GM23338 (cell line): ENCODE data around the gene KRT33B. TPM values are rescaled to one million over a fixed set of nuclear protein-coding genes. Genes with fewer than 3 reads are reported as not detected.

ENCODE experiments used
- ATAC-seq: fragments of 200-7000 bp; cut with Tn5 transposase; 3 replicates; pipeline ENCODE4 v1.9.1; 2020
- DNase-seq: peaks from one replicate; pipeline ENCODE4 v3.0.0-alpha.2; 2015; ENCODE audit warnings: low spot score
- H2AFZ ChIP-seq: fragments of 200-600 bp; sonication (generic); 2 replicates; pipeline ENCODE4 v1.8.0; 2016; ENCODE audit warnings: antibody characterized with exemption, mild to moderate bottlenecking, moderate library complexity
- H3F3A ChIP-seq: fragments of 200-600 bp; sonication (generic); replicated peaks from 2 replicates; pipeline ENCODE4 v1.8.0; 2017; ENCODE audit warnings: antibody characterized with exemption, mixed run types, low read depth
- H3K27ac ChIP-seq: fragments of 200-600 bp; sonication (generic); 2 replicates; pipeline ENCODE4 v1.6.1; 2016; ENCODE audit warnings: low read depth
- H3K27me3 ChIP-seq: fragments of 200-600 bp; sonication (generic); 2 replicates; pipeline ENCODE4 v1.8.0; 2016; ENCODE audit warnings: mild to moderate bottlenecking, mixed run types, moderate library complexity; ENCODE audit not compliant: insufficient read depth
- H3K36me3 ChIP-seq: fragments of 200-600 bp; sonication (generic); 2 replicates; pipeline ENCODE4 v1.8.0; 2016; ENCODE audit warnings: mild to moderate bottlenecking; ENCODE audit not compliant: insufficient read depth
- H3K4me1 ChIP-seq: fragments of 200-600 bp; sonication (generic); 2 replicates; pipeline ENCODE4 v1.8.0; 2016; ENCODE audit warnings: mild to moderate bottlenecking, moderate library complexity; ENCODE audit not compliant: insufficient read depth
- H3K4me2 ChIP-seq: fragments of 200-600 bp; sonication (generic); 2 replicates; pipeline ENCODE4 v1.7.1; 2017; ENCODE audit warnings: mixed run types
- H3K4me3 ChIP-seq: fragments of 200-600 bp; sonication (generic); 2 replicates; pipeline ENCODE4 v1.6.1; 2016; ENCODE audit warnings: mixed run types
- H3K79me2 ChIP-seq: fragments of 200-600 bp; sonication (generic); replicated peaks from 2 replicates; pipeline ENCODE4 v1.8.0; 2017; ENCODE audit warnings: mild to moderate bottlenecking; ENCODE audit not compliant: insufficient read depth
- H3K9me2 ChIP-seq: fragments of 200-600 bp; sonication (generic); 2 replicates; pipeline ENCODE4 v1.8.0; 2017; ENCODE audit not compliant: insufficient read depth
- H4K20me1 ChIP-seq: fragments of 200-600 bp; sonication (generic); replicated peaks from 2 replicates; pipeline ENCODE4 v1.8.0; 2017; ENCODE audit warnings: mild to moderate bottlenecking; ENCODE audit not compliant: insufficient read depth
- H3K27ac Mint-ChIP-seq: 2 replicates; pipeline ENCODE4 v1.8.0; 2020; ENCODE audit warnings: inconsistent platforms, mild to moderate bottlenecking, moderate library complexity, mixed read lengths
- H3K27me3 Mint-ChIP-seq: 3 replicates; pipeline ENCODE4 v1.8.0; 2022; ENCODE audit warnings: low read depth, mild to moderate bottlenecking, moderate library complexity, mixed read lengths, inconsistent platforms; ENCODE audit not compliant: insufficient read depth, poor library complexity
- H3K36me3 Mint-ChIP-seq: 3 replicates; pipeline ENCODE4 v1.8.0; 2021; ENCODE audit warnings: low read depth, mild to moderate bottlenecking, inconsistent platforms, moderate library complexity, mixed read lengths
- H3K4me1 Mint-ChIP-seq: 3 replicates; pipeline ENCODE4 v1.8.0; 2020; ENCODE audit warnings: mild to moderate bottlenecking, inconsistent platforms, mixed read lengths
- H3K4me3 Mint-ChIP-seq: 3 replicates; pipeline ENCODE4 v1.8.0; 2021; ENCODE audit warnings: moderate library complexity, mild to moderate bottlenecking, inconsistent platforms, mixed read lengths
- H3K9me3 Mint-ChIP-seq: 3 replicates; pipeline ENCODE4 v1.8.0; 2020; ENCODE audit warnings: moderate library complexity, mild to moderate bottlenecking, inconsistent platforms, mixed read lengths
- EZH2 ChIP-seq: fragments of 200-600 bp; sonication (generic); IDR thresholded peaks from one replicate; pipeline ENCODE4 v1.8.0; 2017; ENCODE audit warnings: antibody characterized with exemption, mild to moderate bottlenecking, low read depth; ENCODE audit not compliant: unreplicated experiment
- POLR2AphosphoS5 ChIP-seq: IDR thresholded peaks from 2 replicates; pipeline ENCODE4 v1.6.1; 2016; ENCODE audit warnings: antibody characterized with exemption, low read depth
- REST ChIP-seq: IDR thresholded peaks from one replicate; pipeline ENCODE4 v1.6.1; 2018; ENCODE audit warnings: antibody characterized with exemption; ENCODE audit not compliant: unreplicated experiment
- ZNF114 ChIP-seq: fragments of 250-450 bp; sonication (Bioruptor Pico); IDR thresholded peaks from 2 replicates; pipeline ENCODE4 v1.5.0; 2020; ENCODE audit warnings: mild to moderate bottlenecking, moderate library complexity
- ZNF331 ChIP-seq: fragments of 250-450 bp; sonication (Bioruptor Pico); IDR thresholded peaks from 2 replicates; pipeline ENCODE4 v1.5.0; 2020; ENCODE audit warnings: low read depth, mild to moderate bottlenecking, moderate library complexity
- ZNF462 ChIP-seq: fragments of 250-450 bp; sonication (Bioruptor Pico); IDR thresholded peaks from 2 replicates; pipeline ENCODE4 v1.5.0; 2020; ENCODE audit warnings: mild to moderate bottlenecking, moderate library complexity
- polyA plus RNA-seq: library from polyadenylated mRNA; unstranded; fragments of >200 nt; fragmentation: Nextera tagmentation; extraction: Ambion mirVana; gene quantifications from 2 replicates; pipeline ENCODE4 v1.2.1, GENCODE V29; 2016
- total RNA-seq: library from RNA; depleted of rRNA; stranded (reverse); fragments of >200 nt; shearing (Covaris generic); gene quantifications from 2 replicates; pipeline ENCODE4 v1.2.3, GENCODE V29; 2014

KRT33B gene
- total and polyA plus RNA-seq, 2 experiments from 2014 or later, result not detected

- no peak for TF ChIP-seq REST
Measured at GRCh38 chr17:41387670-41388069, 18.1 kb upstream of the KRT33B start (continued).

GRCh38 chr17:41386227-41386626 is 16.6 kb upstream of the KRT33B start:
- Histone ChIP-seq H2AFZ (no peak overlapping the region), H3K4me3 (no peak overlapping the region), H3K36me3 (no peaks in the 10 kb centered on the region), H4K20me1 (no peaks in the 10 kb centered on the region), H3K27ac (no peak overlapping the region), H3K4me2 (no peak overlapping the region), H3K9me2 (peaks cover 7% of the 10 kb centered on the region), H3K4me1 (no peaks in the 10 kb centered on the region), H3F3A (no peaks in the 10 kb centered on the region), H3K79me2 (no peaks in the 10 kb centered on the region), H3K27me3 (no peaks in the 10 kb centered on the region)
- H3K9me3 Mint-ChIP-seq, result peaks cover 9% of the 10 kb centered on the region; the same call in 2 of the 3 replicates
- H3K4me1 Mint-ChIP-seq, result no peaks in the 10 kb centered on the region
- TF ChIP-seq ZNF331 (CRISPR knock-in tag), result no peak
- no peak for TF ChIP-seq ZNF462
- no peak for TF ChIP-seq REST
- no peak for TF ChIP-seq POLR2AphosphoS5
- TF ChIP-seq ZNF114 (CRISPR knock-in tag), result no peak
- no peak for TF ChIP-seq EZH2
- no peak for ATAC-seq
- no peaks in the 10 kb centered on the region; the same call in 2 of the 3 replicates for H3K36me3 Mint-ChIP-seq
- no peak for DNase-seq
- H3K27me3 Mint-ChIP-seq, result peaks cover 2% of the 10 kb centered on the region
- H3K27ac Mint-ChIP-seq, result no peak overlapping the region
- H3K4me3 Mint-ChIP-seq, result no peak overlapping the region
